CD4-positive, alpha-beta T cell (primary cell): ENCODE results near the gene PTGDR. TPM values are rescaled to one million over a fixed set of nuclear protein-coding genes. Genes with fewer than 3 reads are reported as not detected.

Source experiments
- ATAC-seq: fragments of 200-7000 bp; cut with Tn5 transposase; one replicate; pipeline ENCODE4 v1.10.0; 2022; ENCODE audit warnings: mild to moderate bottlenecking; ENCODE audit not compliant: poor library complexity
- CTCF ChIA-PET: fragments of 350-600 bp; sonication (Branson Sonifier 250); formaldehyde crosslinking; loops from one replicate; lab custom pipeline; 2021; ENCODE audit warnings: antibody characterized with exemption, inconsistent platforms; lab: Charles Lee
- POLR2A ChIA-PET: fragments of 350-600 bp; sonication (Branson Sonifier 250); formaldehyde crosslinking; loops from one replicate; lab custom pipeline; 2021; ENCODE audit warnings: antibody characterized with exemption, inconsistent platforms; lab: Charles Lee
- DNase-seq, 14 experiments: peaks; one replicate each; pipeline ENCODE4 v3.0.0-alpha.2; 2013 to 2020; ENCODE audit warnings: mixed read lengths in 2 of 14
- H3K27ac ChIP-seq, 2 donors: one replicate each; pipeline versions ENCODE4 v1.5.1 to v1.7.0; 2013; ENCODE audit warnings: low read length in 2 of 2, low read depth in 1 of 2, mild to moderate bottlenecking in 1 of 2
- H3K27me3 ChIP-seq, 2 experiments: 1 replicate in 1 of 2; 2 replicates in 1 of 2; pipeline versions ENCODE4 v1.6.1 to v1.7.0; 2013; ENCODE audit warnings: low read length in 2 of 2, control low read depth in 1 of 2, mild to moderate bottlenecking in 1 of 2, moderate library complexity in 1 of 2; ENCODE audit not compliant: insufficient read depth in 2 of 2, control insufficient read depth in 1 of 2
- H3K36me3 ChIP-seq: one replicate; pipeline ENCODE4 v1.6.1; 2013; ENCODE audit warnings: low read length, control low read depth; ENCODE audit not compliant: insufficient read depth
- H3K4me1 ChIP-seq: one replicate; pipeline ENCODE4 v1.6.1; 2013; ENCODE audit warnings: low read length, control low read depth; ENCODE audit not compliant: insufficient read depth
- H3K4me3 ChIP-seq: one replicate; pipeline ENCODE4 v1.5.1; 2013; ENCODE audit warnings: mild to moderate bottlenecking, low read length, moderate library complexity
- H3K9me3 ChIP-seq, 2 experiments: 1 replicate in 1 of 2; 2 replicates in 1 of 2; pipeline versions ENCODE4 v1.6.1 to v1.7.0; 2013; ENCODE audit warnings: low read length in 2 of 2, mild to moderate bottlenecking in 2 of 2, control low read depth in 1 of 2, moderate library complexity in 1 of 2; ENCODE audit not compliant: control insufficient read depth in 1 of 2, insufficient read depth in 1 of 2
- H3K27ac Mint-ChIP-seq: one replicate; pipeline ENCODE4 v1.8.0; 2020; ENCODE audit warnings: mixed read lengths
- H3K27me3 Mint-ChIP-seq: one replicate; pipeline ENCODE4 v1.8.0; 2021; ENCODE audit warnings: mixed read lengths
- H3K36me3 Mint-ChIP-seq: one replicate; pipeline ENCODE4 v1.8.0; 2021; ENCODE audit warnings: low read depth, mixed read lengths
- H3K4me1 Mint-ChIP-seq: one replicate; pipeline ENCODE4 v1.8.0; 2021; ENCODE audit warnings: low read depth, mixed read lengths
- H3K4me3 Mint-ChIP-seq: one replicate; pipeline ENCODE4 v1.8.0; 2020; ENCODE audit warnings: mild to moderate bottlenecking, mixed read lengths
- H3K9me3 Mint-ChIP-seq: one replicate; pipeline ENCODE4 v1.8.0; 2020; ENCODE audit warnings: mixed read lengths
- CTCF ChIP-seq: fragments of 200-600 bp; IDR thresholded peaks from one replicate; pipeline ENCODE4 v1.8.0; 2022; ENCODE audit warnings: antibody characterized with exemption, mild to moderate bottlenecking
- intact Hi-C, 2 experiments: fragments of 100-400 bp; cut with DNase I in 1 of 2; cut with micrococcal nuclease in 1 of 2; formaldehyde crosslinking; loops; one replicate each; pipeline versions ENCODE4 v1.15.1 to v1.9.0; 2023 to 2025; cut with DNase I, micrococcal nuclease
- total RNA-seq, 174 experiments: library from RNA in 2 of 174; stranded (reverse) in 2 of 174; gene quantifications; one replicate each; pipeline ENCODE4 v1.2.3 and lab custom pipeline; 2021 to 2026

PTGDR gene
- total RNA-seq, 2 experiments from 2014 or later: 0.20 to 0.41 TPM

GRCh38 chr14:52258783-52259182, 8.7 kb upstream of the PTGDR start:
- ATAC-seq (no peak), DNase-seq (no peak)
- Histone ChIP-seq H3K9me3 (no peaks in the 10 kb centered on the region), H3K36me3 (no peaks in the 10 kb centered on the region), H3K4me3 (no peak overlapping the region), H3K27ac (no peak overlapping the region), H3K27me3 (no peaks in the 10 kb centered on the region), H3K4me1 (peaks cover 5% of the 10 kb centered on the region)
- Mint-ChIP-seq H3K9me3 (peaks cover 4% of the 10 kb centered on the region), H3K36me3 (no peaks in the 10 kb centered on the region), H3K27ac (no peak overlapping the region), H3K4me1 (peaks cover 13% of the 10 kb centered on the region), H3K4me3 (no peak overlapping the region), H3K27me3 (no peaks in the 10 kb centered on the region)
- ChIA-PET POLR2A (no interaction called here), CTCF (no interaction called here)
- TF ChIP-seq CTCF: no peak
- intact Hi-C loops: no loop called here

DNA sequence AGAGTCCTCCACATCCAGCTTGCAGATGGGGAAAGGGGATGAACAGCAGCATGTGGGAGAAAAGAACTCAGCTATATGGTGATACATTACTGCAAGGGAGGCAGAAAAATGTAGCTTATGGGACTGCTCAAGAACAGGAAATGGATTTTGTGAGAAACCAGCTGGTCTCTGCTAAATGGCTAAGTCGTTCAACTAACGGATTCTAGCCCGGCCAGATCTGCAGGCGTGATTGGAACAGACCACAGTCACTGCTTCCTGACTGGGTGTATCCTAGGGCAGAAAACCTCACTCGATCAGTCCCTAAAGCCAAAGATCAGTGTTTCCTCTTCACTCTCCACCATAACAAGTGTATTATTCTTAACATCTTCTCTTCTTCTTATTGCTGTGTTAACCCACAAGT, 8.1 kb upstream of the PTGDR start:
- CTCF ChIA-PET: no interaction called here

GRCh38 chr14:52262600-52262999, 4.9 kb upstream of the PTGDR start:
- no peak overlapping the region for H3K4me3 ChIP-seq
- TF ChIP-seq CTCF: no peak

More for the DNA sequence above, 8.1 kb upstream of the PTGDR start:
- no peak for TF ChIP-seq CTCF
- no peaks in the 10 kb centered on the region for H3K36me3 Mint-ChIP-seq
- Histone ChIP-seq H3K27me3 (no peaks in the 10 kb centered on the region), H3K4me3 (no peak overlapping the region), H3K4me1 (peaks cover 5% of the 10 kb centered on the region), H3K27ac (no peak overlapping the region), H3K36me3 (no peaks in the 10 kb centered on the region), H3K9me3 (no peaks in the 10 kb centered on the region)
- intact Hi-C loops: no loop called here
- H3K9me3 Mint-ChIP-seq: peaks cover 4% of the 10 kb centered on the region
- no peaks in the 10 kb centered on the region for H3K27me3 Mint-ChIP-seq
- POLR2A ChIA-PET: no interaction called here
- no peak overlapping the region for H3K27ac Mint-ChIP-seq
- ATAC-seq (no peak), DNase-seq (peak in 1 of 14 experiments; percentile 37)
- H3K4me3 Mint-ChIP-seq: no peak overlapping the region
- peaks cover 13% of the 10 kb centered on the region for H3K4me1 Mint-ChIP-seq

More at GRCh38 chr14:52262600-52262999, 4.9 kb upstream of the PTGDR start:
- no peak for DNase-seq
- Histone ChIP-seq H3K4me1 (peaks cover 31% of the 10 kb centered on the region), H3K36me3 (no peaks in the 10 kb centered on the region), H3K27ac (no peak overlapping the region), H3K27me3 (peaks cover 5% of the 10 kb centered on the region in 2 experiments), H3K9me3 (no peaks in the 10 kb centered on the region)
- ATAC-seq: no peak
- Mint-ChIP-seq H3K9me3 (no peaks in the 10 kb centered on the region), H3K4me3 (no peak overlapping the region), H3K4me1 (peaks cover 37% of the 10 kb centered on the region), H3K27ac (no peak overlapping the region), H3K27me3 (peaks cover 15% of the 10 kb centered on the region), H3K36me3 (no peaks in the 10 kb centered on the region)
- intact Hi-C loops: no loop called here
- CTCF ChIA-PET: no interaction called here
- POLR2A ChIA-PET: no interaction called here
